CD4-positive, alpha-beta T cell treated with Interleukin-15 for 1 hour (primary cell): Measurements from ENCODE around the gene RIMS1.
A peak's percentile ranks its signal among the peaks of the same experiment; 100 is the strongest.

ENCODE experiments used
- DNase-seq: peaks from one replicate; pipeline ENCODE4 v3.0.0-alpha.2; 2020

Gene RIMS1

DNA sequence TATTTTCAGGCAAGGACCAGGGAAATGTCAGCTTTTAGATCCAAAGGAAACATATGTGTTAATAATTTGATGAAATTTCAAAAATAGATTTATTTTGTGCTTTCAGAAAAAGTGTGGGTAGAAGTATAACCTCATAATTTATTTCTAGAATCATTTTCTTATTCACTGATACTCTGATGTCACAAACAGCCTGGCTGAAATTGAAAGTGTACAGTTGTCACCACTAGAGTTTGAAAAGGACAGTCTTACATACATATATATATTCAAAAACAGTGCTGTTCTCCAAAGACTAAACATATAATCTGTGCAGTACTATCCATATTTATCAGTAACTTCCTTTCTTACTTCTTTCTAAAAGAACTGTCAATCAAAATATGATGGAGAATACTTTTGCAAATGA is 481.1 kb downstream of the RIMS1 start:
- no peak for DNase-seq

GRCh38 chr6:72371473-72371872 is 485.1 kb downstream of the RIMS1 start:
- no peak for DNase-seq

- DNase-seq: no peak
Observed at GRCh38 chr6:72374172-72374571, 487.8 kb downstream of the RIMS1 start.

GRCh38 chr6:72374857-72375256 is 488.5 kb downstream of the RIMS1 start:
- DNase-seq: no peak

DNA sequence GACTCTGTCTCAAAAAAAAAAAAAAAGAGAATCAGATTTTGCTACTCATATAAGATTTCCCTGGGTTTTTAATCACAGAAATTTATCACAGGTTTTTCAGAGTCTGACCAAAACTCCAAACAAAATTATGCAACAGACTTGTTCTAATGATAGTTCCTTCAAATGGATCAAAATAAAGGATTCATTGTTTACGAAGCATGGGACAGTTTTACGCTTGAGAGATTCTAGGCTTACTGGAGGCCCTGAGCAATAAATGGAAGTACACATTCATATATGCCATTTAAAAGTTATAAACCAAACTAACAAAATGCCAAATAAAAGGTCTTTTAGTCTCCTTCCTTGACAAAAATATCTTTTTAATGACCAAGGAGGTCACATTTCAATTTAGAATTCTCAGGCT is 490.4 kb downstream of the RIMS1 start:
- no peak for DNase-seq

- no peak for DNase-seq
Observed at GRCh38 chr6:72381076-72381475, 494.7 kb downstream of the RIMS1 start.

- no peak for DNase-seq
Observed at GRCh38 chr6:72382602-72383529, 496.5 kb downstream of the RIMS1 start.

GRCh38 chr6:72386324-72386723 is 500.0 kb downstream of the RIMS1 start:
- DNase-seq: no peak

GRCh38 chr6:72389698-72390097 is 503.3 kb downstream of the RIMS1 start:
- no peak for DNase-seq

DNA sequence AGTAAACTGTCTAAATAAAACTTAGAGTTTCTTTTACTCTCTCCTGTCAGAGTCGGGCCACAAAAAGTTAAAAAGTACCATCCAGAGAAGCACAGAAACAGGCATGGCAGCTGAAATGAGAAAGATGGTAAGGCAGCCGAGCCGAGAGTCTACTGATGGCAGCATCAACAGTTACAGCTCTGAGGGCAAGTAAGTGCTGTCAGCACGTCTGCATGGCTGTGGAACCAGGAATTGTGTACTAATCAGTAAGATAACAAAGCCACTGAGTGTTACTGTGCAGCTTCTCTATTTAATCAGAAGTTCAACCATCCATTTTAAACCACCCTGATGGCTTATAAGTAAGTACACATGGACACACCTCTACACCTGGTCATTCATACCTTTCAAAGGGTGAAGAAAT is 504.2 kb downstream of the RIMS1 start:
- no peak for DNase-seq

GRCh38 chr6:72401865-72402264 is 515.5 kb downstream of the RIMS1 start:
- no peak for DNase-seq

GRCh38 chr6:72403413-72403812 is 517.1 kb downstream of the RIMS1 start:
- DNase-seq: no peak

DNA sequence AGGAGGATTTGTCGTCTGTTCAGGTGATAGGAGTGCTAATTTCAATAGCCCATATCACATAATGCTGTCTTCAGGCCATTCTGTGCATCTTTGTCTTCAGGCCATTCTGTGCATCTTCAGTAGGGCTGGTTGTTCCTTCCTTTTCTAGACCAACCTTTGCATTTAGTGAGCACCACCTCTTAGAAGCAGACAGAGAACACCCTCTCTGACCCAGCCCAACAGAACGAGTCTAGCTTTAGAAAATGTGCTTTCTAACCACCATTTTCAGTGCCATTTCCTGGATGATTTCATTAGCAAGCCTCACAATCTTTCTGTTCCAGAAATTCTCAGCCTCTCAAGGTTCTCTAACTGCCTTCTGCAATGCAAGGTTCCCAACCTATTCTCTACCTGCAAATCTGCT is 520.2 kb downstream of the RIMS1 start:
- no peak for DNase-seq

DNA sequence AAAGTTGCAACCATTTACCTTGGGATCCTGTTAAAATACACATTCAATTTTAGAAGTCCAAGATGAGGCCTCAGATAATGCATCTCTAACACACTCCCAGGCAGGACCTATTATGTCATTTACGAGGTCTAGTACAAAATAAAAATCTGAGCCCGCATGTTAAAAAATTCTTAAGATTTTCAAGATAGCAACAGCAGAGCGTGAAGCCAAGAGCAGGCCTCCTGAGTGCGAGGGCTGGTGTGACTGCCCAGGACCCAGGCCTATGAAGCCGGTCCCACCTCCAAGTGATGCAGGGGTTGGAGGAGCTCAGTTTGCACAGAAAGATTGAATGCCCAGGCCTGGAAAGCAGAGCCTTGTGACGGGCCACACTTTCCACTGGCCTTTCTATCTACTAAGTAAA is 524.4 kb downstream of the RIMS1 start:
- no peak for DNase-seq

GRCh38 chr6:72411872-72412708 is 525.7 kb downstream of the RIMS1 start:
- DNase-seq: peak; percentile 72

GRCh38 chr6:72412709-72413044 is 526.3 kb downstream of the RIMS1 start:
- DNase-seq: no peak

GRCh38 chr6:72413884-72414283 is 527.5 kb downstream of the RIMS1 start:
- no peak for DNase-seq

DNA sequence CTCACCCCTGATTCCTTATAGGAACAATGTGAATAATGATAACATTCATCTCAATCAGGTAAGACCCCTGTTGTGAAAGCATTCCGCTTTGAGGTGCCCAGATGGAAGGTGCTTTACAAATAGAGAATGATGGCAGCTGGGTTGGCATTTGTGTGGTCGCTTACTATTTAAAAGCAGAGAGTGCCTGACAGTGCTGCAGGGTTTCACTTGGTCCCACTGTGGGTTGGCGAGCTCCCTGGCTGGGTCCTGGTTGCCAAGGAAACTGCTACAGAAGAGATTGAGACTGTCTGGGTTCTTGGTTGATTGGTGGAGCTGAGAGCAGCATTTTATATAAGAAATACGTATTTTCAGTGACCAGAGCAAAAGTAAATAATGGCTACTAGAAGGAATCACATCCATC is 528.3 kb downstream of the RIMS1 start:
- DNase-seq: no peak

GRCh38 chr6:72416744-72417465 is 530.6 kb downstream of the RIMS1 start:
- no peak for DNase-seq

DNA sequence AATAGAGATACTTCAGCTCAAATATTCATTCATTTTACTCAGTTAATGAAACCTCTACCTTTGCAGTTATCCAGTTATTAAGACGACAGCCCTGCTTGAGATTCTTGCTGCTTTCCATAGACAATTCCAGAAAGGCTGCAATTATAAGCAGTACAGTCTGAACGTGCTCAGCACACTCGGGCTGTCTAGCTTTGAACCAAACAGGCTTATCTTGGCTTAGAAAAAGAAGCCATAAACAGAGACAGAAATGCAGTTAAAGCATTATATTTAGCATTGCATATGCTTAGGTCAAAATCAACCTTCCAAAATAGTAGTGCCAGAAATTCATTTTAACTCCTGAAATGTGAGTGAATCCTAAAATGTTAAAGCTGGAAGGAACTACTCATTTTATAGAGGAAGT is 531.4 kb downstream of the RIMS1 start:
- no peak for DNase-seq

- no peak for DNase-seq
Observed at GRCh38 chr6:72418495-72418894, 532.1 kb downstream of the RIMS1 start.

DNA sequence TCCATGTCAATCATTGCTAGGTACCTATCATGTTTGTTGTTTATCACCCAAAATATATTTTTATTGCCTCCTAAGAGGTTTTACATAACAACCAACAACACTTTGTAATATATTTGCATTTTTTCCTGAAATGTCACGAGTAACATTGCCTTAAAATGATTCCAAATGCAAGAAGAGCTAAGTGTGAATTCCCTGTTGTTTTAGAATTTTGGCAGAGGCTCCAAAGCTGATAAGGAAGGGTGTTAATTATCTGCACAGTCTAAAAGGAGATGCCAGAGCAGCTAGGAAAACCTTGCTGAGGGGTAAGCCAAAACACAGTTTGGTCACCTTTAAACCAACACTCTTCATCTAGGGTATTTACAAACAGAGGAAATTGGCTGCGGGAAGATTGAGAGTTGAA is 533.6 kb downstream of the RIMS1 start:
- no peak for DNase-seq

- no peak for DNase-seq
Observed at GRCh38 chr6:72420409-72420808, 534.1 kb downstream of the RIMS1 start.

DNA sequence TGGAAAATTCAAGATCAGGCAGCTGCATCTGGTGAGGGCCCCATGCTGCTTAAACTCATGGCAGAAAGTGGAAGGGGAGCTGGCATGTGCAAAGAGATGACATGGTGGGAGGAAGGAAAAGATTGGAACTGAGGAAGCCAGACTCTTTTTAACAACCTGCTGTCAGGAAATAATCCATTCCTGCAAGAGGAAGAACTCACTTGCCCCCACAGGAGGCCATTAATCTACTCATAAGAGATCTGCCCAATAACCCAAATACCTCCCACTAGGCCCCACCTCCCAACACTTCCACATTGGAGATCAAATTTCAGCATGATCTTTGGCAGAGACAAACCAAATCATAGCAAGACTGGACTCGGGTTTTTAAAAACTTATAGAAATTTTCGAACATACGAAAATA is 535.0 kb downstream of the RIMS1 start:
- no peak for DNase-seq
